HUES6 (cell line): Measurements from ENCODE around the gene AKTIP.

Experiments used
- H3K27ac ChIP-seq: 2 replicates; pipeline ENCODE4 v1.7.0; 2013; ENCODE audit warnings: low read depth, mild to moderate bottlenecking, low read length, inconsistent platforms
- H3K27me3 ChIP-seq: 2 replicates; pipeline ENCODE4 v1.6.1; 2013; ENCODE audit warnings: low read length; ENCODE audit not compliant: control insufficient read depth, insufficient read depth
- H3K36me3 ChIP-seq: 2 replicates; pipeline ENCODE4 v1.6.1; 2013; ENCODE audit warnings: low read length; ENCODE audit not compliant: control insufficient read depth, insufficient read depth
- H3K4me1 ChIP-seq: 2 replicates; pipeline ENCODE4 v1.6.1; 2013; ENCODE audit warnings: low read length; ENCODE audit not compliant: control insufficient read depth, insufficient read depth
- H3K4me3 ChIP-seq: 2 replicates; pipeline ENCODE4 v1.5.1; 2013; ENCODE audit warnings: low read depth, low read length
- H3K9ac ChIP-seq: one replicate; pipeline ENCODE4 v1.6.1; 2013; ENCODE audit warnings: mild to moderate bottlenecking, low read length
- H3K9me3 ChIP-seq: 2 replicates; pipeline ENCODE4 v1.6.1; 2013; ENCODE audit warnings: low read depth, low read length; ENCODE audit not compliant: control insufficient read depth, insufficient read depth

The AKTIP gene

DNA sequence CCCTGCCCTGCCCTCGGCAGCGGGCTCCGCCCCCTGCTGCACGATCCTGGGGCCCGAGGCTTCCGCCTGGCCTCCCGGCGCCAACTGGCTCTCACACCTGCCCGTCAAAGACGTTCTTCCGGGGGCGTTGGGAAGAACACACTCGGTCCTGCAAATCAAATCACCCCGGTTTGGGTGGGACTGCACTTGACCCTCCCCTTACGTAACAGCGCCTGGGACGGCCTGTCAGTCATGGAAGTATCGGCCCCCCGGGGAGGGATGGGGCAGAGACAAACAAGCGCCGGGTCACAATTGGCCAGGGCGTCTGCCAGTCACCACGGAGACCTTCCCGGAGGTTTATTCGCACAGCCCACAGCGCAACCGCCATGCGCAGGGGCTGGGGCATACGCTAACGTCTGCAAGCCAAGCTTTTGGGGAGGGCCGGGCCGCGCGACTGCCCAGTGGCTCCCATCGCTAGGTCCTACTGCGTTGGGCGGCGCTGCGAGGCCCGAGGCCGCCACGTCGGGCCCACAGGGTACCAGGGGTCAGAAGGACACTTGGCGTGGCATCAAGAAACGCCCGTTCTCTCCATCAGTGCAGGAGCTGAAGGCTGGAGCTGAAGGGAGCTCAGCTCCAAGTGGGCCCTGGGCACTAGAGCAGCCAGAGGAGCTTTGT, 388 bp upstream of the AKTIP start:
- Histone ChIP-seq H3K9ac (peak overlapping the region; percentile 64), H3K27me3 (no peaks in the 10 kb centered on the region; the same call in 1 of the 2 replicates), H3K4me3 (peak overlapping the region; percentile 97), H3K4me1 (peaks cover 25% of the 10 kb centered on the region), H3K27ac (peak overlapping the region; percentile 75; the same call in 1 of the 2 replicates), H3K9me3 (no peaks in the 10 kb centered on the region), H3K36me3 (peaks cover 8% of the 10 kb centered on the region; the same call in 1 of the 2 replicates)

DNA sequence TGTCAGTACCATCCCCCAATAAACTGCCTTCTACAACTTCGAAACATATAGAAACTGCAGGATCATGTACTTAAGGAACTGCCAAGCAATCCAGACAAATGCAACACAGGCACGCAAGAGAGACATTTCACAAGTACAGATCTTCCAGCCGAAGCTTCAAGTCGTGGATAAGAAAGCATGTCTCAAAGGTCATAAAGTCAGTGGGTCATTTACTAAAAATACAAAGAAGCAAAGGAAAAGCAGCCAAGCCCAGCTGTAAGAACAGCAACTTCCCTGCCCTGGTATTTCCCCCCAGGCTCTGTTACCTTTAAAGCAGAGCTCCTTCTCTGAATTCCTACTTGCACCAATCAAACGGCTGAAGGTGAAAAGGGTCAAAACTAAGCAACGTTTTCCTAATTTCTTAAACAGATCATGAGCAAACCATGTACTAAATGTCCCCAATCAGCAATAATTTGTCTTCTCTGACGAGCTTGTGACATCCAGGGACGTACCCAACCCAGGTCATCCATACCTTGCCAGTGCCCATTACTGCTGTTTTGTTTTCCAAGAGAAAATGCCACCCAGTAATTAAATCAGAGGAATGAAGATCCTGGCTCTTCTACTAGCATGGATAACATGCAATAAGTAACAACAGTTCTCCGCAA, 1.7 kb downstream of the AKTIP start:
- H3K36me3 ChIP-seq: peaks cover 17% of the 10 kb centered on the region
- no peak overlapping the region for H3K27ac ChIP-seq
- peaks cover 25% of the 10 kb centered on the region for H3K4me1 ChIP-seq
- H3K9ac ChIP-seq: no peak overlapping the region
- no peaks in the 10 kb centered on the region for H3K9me3 ChIP-seq
- H3K27me3 ChIP-seq: no peaks in the 10 kb centered on the region; the same call in 1 of the 2 replicates
- peak overlapping the region; percentile 97 for H3K4me3 ChIP-seq

DNA sequence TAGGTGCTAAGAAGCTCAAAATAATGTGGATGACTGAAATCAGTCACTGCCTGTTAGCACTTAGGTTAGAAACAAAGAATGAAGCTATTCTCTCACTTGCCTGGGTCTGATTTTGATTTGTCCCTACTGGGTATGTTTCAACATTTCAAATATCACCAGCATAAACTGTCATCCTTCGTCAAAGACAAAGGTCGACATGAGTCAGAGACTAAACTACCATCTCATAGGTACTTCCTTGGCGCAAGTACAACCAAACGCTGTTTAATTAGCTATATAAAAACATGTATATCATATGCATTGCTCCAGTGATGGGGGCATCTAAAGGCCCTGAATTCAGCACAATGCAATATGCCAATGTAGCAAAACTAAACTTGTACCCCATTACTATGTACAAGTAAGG, 4.0 kb downstream of the AKTIP start:
- H3K36me3 ChIP-seq: peaks cover 40% of the 10 kb centered on the region
- no peak overlapping the region for H3K9ac ChIP-seq
- no peak overlapping the region for H3K27ac ChIP-seq
- H3K9me3 ChIP-seq: no peaks in the 10 kb centered on the region
- H3K27me3 ChIP-seq: no peaks in the 10 kb centered on the region; the same call in 1 of the 2 replicates
- H3K4me3 ChIP-seq: no peak overlapping the region
- H3K4me1 ChIP-seq: peaks cover 14% of the 10 kb centered on the region

DNA sequence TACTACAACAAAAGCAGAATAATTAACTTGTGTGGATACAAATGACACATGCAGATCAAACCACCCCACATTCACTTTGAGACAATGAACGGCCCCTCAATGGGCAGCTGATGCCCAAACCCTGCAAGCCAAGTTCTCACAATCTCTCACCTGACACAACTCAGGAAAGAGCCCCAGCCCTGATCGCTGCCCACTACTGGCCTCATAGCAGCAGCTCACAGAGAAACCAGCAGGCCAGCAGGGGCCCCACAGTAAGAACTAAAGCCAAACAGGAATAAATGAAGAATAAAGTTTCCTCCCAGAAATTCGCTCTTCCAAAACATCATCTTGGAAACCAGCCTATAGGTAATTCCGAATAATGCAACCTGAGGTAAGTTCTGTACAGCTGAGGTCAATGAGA, 7.7 kb downstream of the AKTIP start:
- Histone ChIP-seq H3K36me3 (peaks cover 74% of the 10 kb centered on the region), H3K4me1 (no peaks in the 10 kb centered on the region), H3K9me3 (no peaks in the 10 kb centered on the region), H3K27me3 (no peaks in the 10 kb centered on the region), H3K9ac (no peak overlapping the region), H3K4me3 (no peak overlapping the region), H3K27ac (no peak overlapping the region)

DNA sequence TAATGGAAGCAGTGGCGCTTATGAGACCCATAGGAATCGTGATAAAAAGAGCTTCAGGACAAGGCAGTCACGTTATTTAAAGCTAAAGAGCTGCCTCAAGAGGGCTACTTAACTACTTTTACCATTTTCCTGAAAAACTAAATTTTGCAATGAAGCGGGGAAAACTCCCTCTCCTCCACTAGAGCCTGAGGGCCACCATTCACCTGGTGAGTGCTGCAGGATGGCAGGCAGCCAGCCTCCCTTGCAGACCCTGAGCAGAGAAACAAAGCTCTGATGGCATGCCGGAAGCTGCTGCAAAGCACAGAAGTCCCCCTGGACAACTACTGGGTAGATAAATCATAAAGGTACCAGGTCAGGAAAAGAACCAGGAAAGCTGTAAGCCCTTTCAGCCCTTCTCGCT, 8.4 kb downstream of the AKTIP start:
- H3K27me3 ChIP-seq: no peaks in the 10 kb centered on the region
- no peak overlapping the region for H3K9ac ChIP-seq
- peaks cover 78% of the 10 kb centered on the region for H3K36me3 ChIP-seq
- no peak overlapping the region for H3K27ac ChIP-seq
- no peaks in the 10 kb centered on the region for H3K4me1 ChIP-seq
- no peaks in the 10 kb centered on the region for H3K9me3 ChIP-seq
- no peak overlapping the region for H3K4me3 ChIP-seq

DNA sequence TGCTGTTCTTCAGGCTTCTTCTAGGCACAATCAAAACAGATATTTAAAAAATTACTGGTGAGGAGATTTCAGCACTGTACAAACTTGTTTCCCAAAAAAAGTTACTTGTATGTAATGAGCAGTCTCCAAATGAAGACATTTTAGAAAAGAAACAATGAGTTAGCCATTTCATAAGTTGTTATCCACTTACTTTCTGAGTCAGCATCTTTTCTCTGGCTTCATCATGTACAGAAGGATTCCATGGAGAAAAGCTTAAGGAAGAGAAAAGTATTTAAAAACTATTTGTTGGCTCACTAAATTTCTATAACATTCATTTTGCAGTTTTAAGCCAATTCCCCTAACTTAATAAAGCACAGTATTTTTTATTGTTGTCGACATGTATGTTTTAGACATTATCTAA, 10.5 kb downstream of the AKTIP start:
- no peaks in the 10 kb centered on the region for H3K4me1 ChIP-seq
- peaks cover 87% of the 10 kb centered on the region for H3K36me3 ChIP-seq
- H3K9ac ChIP-seq: no peak overlapping the region
- H3K9me3 ChIP-seq: no peaks in the 10 kb centered on the region
- no peak overlapping the region for H3K27ac ChIP-seq
- H3K4me3 ChIP-seq: no peak overlapping the region
- H3K27me3 ChIP-seq: no peaks in the 10 kb centered on the region

DNA sequence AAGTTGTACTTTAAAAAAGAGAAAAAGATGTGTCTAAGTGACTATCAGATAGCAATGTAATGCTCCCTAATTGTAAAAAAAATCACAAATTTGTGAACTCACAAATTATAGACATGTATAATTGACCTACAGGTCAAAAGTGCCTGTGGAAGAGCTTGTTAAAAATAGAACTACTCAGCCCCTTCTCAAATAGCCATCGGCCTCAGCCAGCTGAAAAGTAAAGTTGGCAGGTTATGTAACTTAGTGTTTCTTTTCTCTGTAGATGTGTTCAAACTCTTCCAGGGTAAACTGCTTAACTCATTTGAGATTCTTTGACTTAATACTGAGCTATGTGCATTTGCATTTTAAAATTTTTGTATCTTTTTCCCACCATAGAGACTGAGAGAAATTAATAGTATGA, 13.3 kb downstream of the AKTIP start:
- Histone ChIP-seq H3K27ac (no peak overlapping the region), H3K9me3 (peaks cover 13% of the 10 kb centered on the region), H3K4me3 (no peak overlapping the region), H3K9ac (no peak overlapping the region), H3K4me1 (no peaks in the 10 kb centered on the region), H3K27me3 (no peaks in the 10 kb centered on the region), H3K36me3 (peaks cover 90% of the 10 kb centered on the region)

DNA sequence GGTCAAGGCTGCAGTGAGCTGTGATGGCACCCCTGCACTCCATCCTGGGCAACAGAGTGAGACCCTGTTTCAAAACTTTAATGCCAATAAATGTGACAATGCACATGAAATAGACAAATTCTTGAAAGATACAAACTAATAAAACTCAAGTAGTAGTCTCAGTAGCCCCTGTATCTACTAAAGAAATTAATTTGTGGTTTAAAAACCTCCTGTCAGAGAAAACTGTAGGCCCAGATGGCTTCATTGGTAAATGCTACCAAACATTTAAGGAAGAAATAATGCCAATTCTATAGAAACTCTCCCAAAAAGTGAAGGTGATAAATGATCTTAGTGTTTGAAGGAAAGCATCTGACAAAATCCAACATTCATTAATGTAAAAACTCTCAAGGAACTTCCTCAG, 16.8 kb downstream of the AKTIP start:
- Histone ChIP-seq H3K4me3 (no peak overlapping the region), H3K36me3 (peaks cover 88% of the 10 kb centered on the region), H3K9ac (no peak overlapping the region), H3K27ac (no peak overlapping the region), H3K9me3 (peaks cover 13% of the 10 kb centered on the region), H3K27me3 (no peaks in the 10 kb centered on the region), H3K4me1 (no peaks in the 10 kb centered on the region)

DNA sequence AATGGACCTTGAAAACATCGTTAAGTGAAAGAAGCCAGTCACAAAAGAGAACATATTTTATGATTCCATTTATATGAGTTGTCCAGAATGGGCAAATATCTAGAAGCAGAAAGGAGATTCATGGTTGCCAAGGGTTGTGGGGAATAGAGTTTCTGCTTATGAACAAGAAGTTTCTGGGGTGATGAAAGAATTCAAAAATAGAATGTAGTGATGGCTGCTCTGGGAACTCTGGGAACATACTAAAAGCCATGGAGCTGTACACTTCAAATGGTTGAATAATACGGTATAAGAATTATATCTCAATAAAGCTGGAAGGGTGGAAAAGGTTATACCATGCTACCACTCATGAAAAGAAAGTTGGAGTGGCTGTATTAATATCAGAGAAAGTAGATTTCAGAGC, 18.5 kb downstream of the AKTIP start:
- Histone ChIP-seq H3K4me3 (no peak overlapping the region), H3K36me3 (peaks cover 93% of the 10 kb centered on the region), H3K27me3 (no peaks in the 10 kb centered on the region), H3K27ac (no peak overlapping the region), H3K9ac (no peak overlapping the region), H3K4me1 (no peaks in the 10 kb centered on the region), H3K9me3 (peaks cover 13% of the 10 kb centered on the region)

DNA sequence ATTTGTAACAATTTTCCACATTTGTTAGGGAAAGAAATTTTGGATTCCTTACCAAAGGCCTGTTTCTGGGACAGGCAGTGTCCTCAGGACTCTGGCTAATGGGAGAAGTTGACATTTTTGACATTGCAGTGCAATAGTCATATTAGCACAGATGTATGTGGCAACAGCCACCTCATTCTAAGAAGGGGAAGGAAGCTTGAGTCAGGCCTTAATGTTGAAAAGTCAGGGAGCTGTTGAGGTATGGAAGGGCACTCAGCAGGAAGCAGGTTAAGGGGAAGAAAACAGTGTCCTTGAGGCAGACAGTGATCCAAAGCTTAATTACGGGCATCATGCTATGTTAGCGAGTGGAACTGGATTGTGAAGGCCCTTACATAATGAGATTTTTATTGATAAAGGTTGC, 20.9 kb downstream of the AKTIP start:
- H3K4me3 ChIP-seq: no peak overlapping the region
- no peaks in the 10 kb centered on the region for H3K27me3 ChIP-seq
- peaks cover 85% of the 10 kb centered on the region for H3K36me3 ChIP-seq
- H3K4me1 ChIP-seq: no peaks in the 10 kb centered on the region
- peaks cover 13% of the 10 kb centered on the region for H3K9me3 ChIP-seq
- no peak overlapping the region for H3K9ac ChIP-seq
- no peak overlapping the region for H3K27ac ChIP-seq

DNA sequence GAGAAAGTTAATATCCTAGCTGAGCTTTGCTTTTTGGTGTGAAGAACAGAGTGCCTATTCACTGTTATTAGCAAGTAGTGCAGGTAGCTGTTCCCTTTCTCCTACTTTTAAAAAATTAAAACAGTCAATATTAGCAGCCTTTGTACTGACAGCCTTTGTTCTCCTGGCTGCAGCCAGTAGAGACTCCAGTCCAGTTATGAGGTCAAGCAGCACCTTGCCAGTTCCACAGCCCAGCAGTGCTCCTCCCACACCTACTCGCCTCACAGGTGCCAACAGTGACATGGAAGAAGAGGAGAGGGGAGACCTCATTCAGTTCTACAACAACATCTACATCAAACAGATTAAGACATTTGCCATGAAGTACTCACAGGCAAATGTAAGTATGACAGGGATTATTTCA, 22.6 kb downstream of the AKTIP start:
- Histone ChIP-seq H3K9ac (no peak overlapping the region), H3K27me3 (no peaks in the 10 kb centered on the region), H3K9me3 (no peaks in the 10 kb centered on the region), H3K4me1 (no peaks in the 10 kb centered on the region), H3K36me3 (peaks cover 76% of the 10 kb centered on the region), H3K27ac (no peak overlapping the region), H3K4me3 (no peak overlapping the region)
